ENCODE results near the gene KCNAB1. TPM values are rescaled to one million over a fixed set of nuclear protein-coding genes. Genes with fewer than 3 reads are reported as not detected.

KCNAB1 gene
- polyA plus RNA-seq, 1 donor (not counting 4 experiments of a cell fraction or from before 2014, with no cell fraction given): 0.03 TPM

DNA sequence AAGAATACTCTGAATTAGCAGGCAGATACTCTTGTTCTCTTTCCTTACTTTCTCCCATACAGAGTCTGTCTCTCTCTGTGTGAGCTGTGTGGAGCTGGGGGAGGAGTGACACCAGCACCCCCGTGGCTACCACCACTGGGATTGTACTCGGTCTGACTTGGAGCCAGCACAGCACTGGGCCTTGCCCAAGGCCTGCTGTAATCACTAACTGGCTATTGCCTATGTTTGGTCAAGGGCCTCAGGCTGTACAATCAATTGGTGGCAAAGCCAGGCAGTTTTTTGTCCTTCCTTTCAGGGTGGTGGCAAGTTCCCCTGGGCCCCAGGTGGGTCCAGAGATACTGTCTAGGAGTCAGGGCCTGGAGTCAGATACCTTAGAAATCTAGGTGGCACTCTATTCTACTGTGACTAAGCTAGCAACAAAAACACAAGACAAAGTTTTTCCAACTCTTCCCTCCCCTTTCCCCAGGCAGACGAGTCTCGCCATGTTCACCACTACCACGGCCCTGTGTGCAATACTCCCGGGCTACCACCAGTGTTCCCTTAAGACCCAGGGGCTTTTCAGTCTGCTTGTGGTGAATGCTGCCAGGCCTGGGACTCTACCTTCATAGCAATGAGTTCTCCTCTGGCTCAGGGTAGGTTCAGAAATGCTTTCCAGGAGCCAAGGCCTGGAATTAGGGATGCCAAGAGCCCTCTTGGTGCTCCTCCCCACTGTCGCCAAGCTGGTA, 151.8 kb downstream of the KCNAB1 start:
- Histone ChIP-seq H3K4me1 (ENCODE audit: control insufficient read depth, extremely low read depth, insufficient read depth, low read length) (no peaks in the 10 kb centered on the region), H3K27me3 (ENCODE audit: control insufficient read depth, extremely low read depth, insufficient read depth, low read length) (no peaks in the 10 kb centered on the region), H3K36me3 (ENCODE audit: control insufficient read depth in 2 of 2, extremely low read depth in 1 of 2, insufficient read depth in 2 of 2, low read length in 2 of 2) (no peaks in the 10 kb centered on the region), H4K20me1 (ENCODE audit: control insufficient read depth, extremely low read depth, insufficient read depth, low read length) (no peaks in the 10 kb centered on the region), H3K4me3 (ENCODE audit: control insufficient read depth in 2 of 3, extremely low read depth in 1 of 3, insufficient read depth in 2 of 3, low read depth in 1 of 3, low read length in 3 of 3) (no peak overlapping the region), H3K4me2 (ENCODE audit: control insufficient read depth, extremely low read depth, insufficient read depth, low read depth, low read length) (no peak overlapping the region), H3K79me2 (ENCODE audit: control insufficient read depth, insufficient read depth, low read length) (no peaks in the 10 kb centered on the region), H3K27ac (ENCODE audit: control insufficient read depth, insufficient read depth, low read length) (no peak overlapping the region), H3K9ac (ENCODE audit: control insufficient read depth, extremely low read depth, insufficient read depth, low read length) (no peak overlapping the region), H2AFZ (ENCODE audit: control insufficient read depth, low read length) (no peak overlapping the region), H3K9me1 (ENCODE audit: control insufficient read depth, extremely low read depth, insufficient read depth, low read length) (no peaks in the 10 kb centered on the region), H3K9me3 (ENCODE audit: control insufficient read depth, low read depth, low read length) (no peaks in the 10 kb centered on the region)
- FAIRE-seq (no peak), DNase-seq (ENCODE audit: low read depth, low spot score) (no peak)
- dilution Hi-C loops (cut with MboI; ENCODE audit: extremely low pct_ligation_motif_present, low sequenced_read_pairs): no loop called here
- TF ChIP-seq EZH2 (IDR thresholded peaks at IDR 0.05; ENCODE audit: low read length): no peak
- TF ChIP-seq, protein P1, sequence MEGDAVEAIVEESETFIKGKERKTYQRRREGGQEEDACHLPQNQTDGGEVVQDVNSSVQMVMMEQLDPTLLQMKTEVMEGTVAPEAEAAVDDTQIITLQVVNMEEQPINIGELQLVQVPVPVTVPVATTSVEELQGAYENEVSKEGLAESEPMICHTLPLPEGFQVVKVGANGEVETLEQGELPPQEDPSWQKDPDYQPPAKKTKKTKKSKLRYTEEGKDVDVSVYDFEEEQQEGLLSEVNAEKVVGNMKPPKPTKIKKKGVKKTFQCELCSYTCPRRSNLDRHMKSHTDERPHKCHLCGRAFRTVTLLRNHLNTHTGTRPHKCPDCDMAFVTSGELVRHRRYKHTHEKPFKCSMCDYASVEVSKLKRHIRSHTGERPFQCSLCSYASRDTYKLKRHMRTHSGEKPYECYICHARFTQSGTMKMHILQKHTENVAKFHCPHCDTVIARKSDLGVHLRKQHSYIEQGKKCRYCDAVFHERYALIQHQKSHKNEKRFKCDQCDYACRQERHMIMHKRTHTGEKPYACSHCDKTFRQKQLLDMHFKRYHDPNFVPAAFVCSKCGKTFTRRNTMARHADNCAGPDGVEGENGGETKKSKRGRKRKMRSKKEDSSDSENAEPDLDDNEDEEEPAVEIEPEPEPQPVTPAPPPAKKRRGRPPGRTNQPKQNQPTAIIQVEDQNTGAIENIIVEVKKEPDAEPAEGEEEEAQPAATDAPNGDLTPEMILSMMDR (optimal IDR thresholded peaks at IDR 0.05 in 1 of 3, IDR thresholded peaks at IDR 0.05 in 1 of 3, conservative IDR thresholded peaks at IDR 0.05 in 1 of 3; ENCODE audit: extremely low read depth in 1 of 3, insufficient read depth in 2 of 3, low read length in 3 of 3): no peak

DNA sequence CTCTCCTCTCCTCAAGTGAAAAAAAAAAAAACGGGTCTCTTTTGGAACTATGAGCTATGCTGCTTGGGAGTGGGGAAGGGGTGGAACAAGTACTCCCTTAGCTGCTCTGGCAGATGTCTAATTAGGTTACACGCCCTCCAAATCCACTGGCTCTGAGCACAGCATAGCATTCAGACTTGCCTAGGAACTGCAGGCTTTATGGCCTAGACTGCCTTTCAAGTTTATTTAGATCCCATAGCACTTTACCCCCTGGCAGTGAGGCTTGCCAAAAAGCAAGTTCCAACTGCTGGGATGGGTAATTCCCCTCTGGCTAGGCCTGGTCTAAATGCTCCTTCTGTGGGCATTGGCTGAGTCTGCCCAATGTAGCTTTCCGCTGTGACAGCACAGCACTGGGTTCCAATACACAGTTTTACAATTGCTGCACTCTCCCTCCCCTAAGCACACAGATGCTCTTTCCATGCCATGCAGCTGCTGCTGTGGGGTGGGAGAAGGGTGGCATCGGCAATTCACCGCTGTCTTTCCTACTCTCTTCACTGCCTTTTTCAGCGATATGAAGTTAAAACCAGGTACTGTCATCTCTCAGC, 152.8 kb downstream of the KCNAB1 start:
- H3K9me1 ChIP-seq (ENCODE audit: control insufficient read depth, extremely low read depth, insufficient read depth, low read length): no peaks in the 10 kb centered on the region
- no peaks in the 10 kb centered on the region for H3K27me3 ChIP-seq (ENCODE audit: control insufficient read depth, extremely low read depth, insufficient read depth, low read length)
- dilution Hi-C loops (cut with MboI; ENCODE audit: extremely low pct_ligation_motif_present, low sequenced_read_pairs): no loop called here
- H3K9me3 ChIP-seq (ENCODE audit: control insufficient read depth, low read depth, low read length): no peaks in the 10 kb centered on the region
- TF ChIP-seq EZH2 (IDR thresholded peaks at IDR 0.05; ENCODE audit: low read length): no peak
- TF ChIP-seq, protein P1 (optimal IDR thresholded peaks at IDR 0.05 in 1 of 3, IDR thresholded peaks at IDR 0.05 in 1 of 3, conservative IDR thresholded peaks at IDR 0.05 in 1 of 3; ENCODE audit: extremely low read depth in 1 of 3, insufficient read depth in 2 of 3, low read length in 3 of 3): no peak
- H2AFZ ChIP-seq (ENCODE audit: control insufficient read depth, low read length): no peak overlapping the region
- H3K4me1 ChIP-seq (ENCODE audit: control insufficient read depth, extremely low read depth, insufficient read depth, low read length): no peaks in the 10 kb centered on the region
- no peak for DNase-seq (ENCODE audit: low read depth, low spot score)
- no peaks in the 10 kb centered on the region for H4K20me1 ChIP-seq (ENCODE audit: control insufficient read depth, extremely low read depth, insufficient read depth, low read length)
- FAIRE-seq: no peak
- H3K9ac ChIP-seq (ENCODE audit: control insufficient read depth, extremely low read depth, insufficient read depth, low read length): no peak overlapping the region
- H3K36me3 ChIP-seq (ENCODE audit: control insufficient read depth in 2 of 2, extremely low read depth in 1 of 2, insufficient read depth in 2 of 2, low read length in 2 of 2): no peaks in the 10 kb centered on the region
- H3K79me2 ChIP-seq (ENCODE audit: control insufficient read depth, insufficient read depth, low read length): no peaks in the 10 kb centered on the region
- H3K27ac ChIP-seq (ENCODE audit: control insufficient read depth, insufficient read depth, low read length): no peak overlapping the region
- no peak overlapping the region for H3K4me2 ChIP-seq (ENCODE audit: control insufficient read depth, extremely low read depth, insufficient read depth, low read depth, low read length)
- no peak overlapping the region for H3K4me3 ChIP-seq (ENCODE audit: control insufficient read depth in 2 of 3, extremely low read depth in 1 of 3, insufficient read depth in 2 of 3, low read depth in 1 of 3, low read length in 3 of 3)

Data from keratinocyte (primary cell).